Calu3 (cell line): ENCODE results near the gene MEMO1. TPM values are rescaled to one million over a fixed set of nuclear protein-coding genes. Genes with fewer than 3 reads are reported as not detected.

Source experiments
- BruUV-seq: library from RNA; stranded (reverse); fragments of 400-500 nt; replicated peaks from 2 replicates; lab custom pipeline; 2021; lab: Mats Ljungman, UMichigan
- CTCF ChIA-PET: fragments of 300-600 bp; sonication (Branson Sonifier 250); formaldehyde crosslinking; loops from one replicate; lab custom pipeline; 2022; ENCODE audit warnings: antibody characterized with exemption; lab: Charles Lee
- DNase-seq: peaks from one replicate; pipeline ENCODE4 v3.0.0; 2022
- H3K27ac Mint-ChIP-seq: one replicate; pipeline ENCODE4 v1.8.0; 2022; ENCODE audit warnings: mixed read lengths; ENCODE audit not compliant: unreplicated experiment
- H3K27me3 Mint-ChIP-seq: one replicate; pipeline ENCODE4 v1.8.0; 2022; ENCODE audit warnings: mixed read lengths; ENCODE audit not compliant: unreplicated experiment
- H3K36me3 Mint-ChIP-seq: one replicate; pipeline ENCODE4 v1.8.0; 2022; ENCODE audit warnings: mild to moderate bottlenecking, moderate library complexity, mixed read lengths; ENCODE audit not compliant: insufficient read depth, unreplicated experiment
- H3K4me1 Mint-ChIP-seq: one replicate; pipeline ENCODE4 v1.8.0; 2022; ENCODE audit warnings: mild to moderate bottlenecking, low read depth, mixed read lengths; ENCODE audit not compliant: unreplicated experiment
- H3K4me3 Mint-ChIP-seq: one replicate; pipeline ENCODE4 v1.8.0; 2022; ENCODE audit warnings: mild to moderate bottlenecking, low read depth, moderate library complexity, mixed read lengths; ENCODE audit not compliant: unreplicated experiment
- H3K9me3 Mint-ChIP-seq: one replicate; pipeline ENCODE4 v1.8.0; 2022; ENCODE audit warnings: low read depth, mixed read lengths; ENCODE audit not compliant: unreplicated experiment
- intact Hi-C: fragments of 100-400 bp; cut with micrococcal nuclease; formaldehyde crosslinking; loops from one replicate; pipeline ENCODE4 v1.10.0; 2022; ENCODE audit not compliant: unreplicated experiment
- total RNA-seq: library from RNA; stranded (reverse); gene quantifications from 2 replicates; pipeline ENCODE4 v1.2.3, GENCODE V29; 2022
- TF ChIP-seq, protein P1 (sequence below): fragments of 200-600 bp; IDR thresholded peaks from one replicate; pipeline ENCODE4 v1.8.0; 2022; ENCODE audit warnings: antibody characterized with exemption; ENCODE audit not compliant: unreplicated experiment

MEMO1 gene
- total RNA-seq, 1 experiment from 2014 or later = 53.9 TPM

DNA sequence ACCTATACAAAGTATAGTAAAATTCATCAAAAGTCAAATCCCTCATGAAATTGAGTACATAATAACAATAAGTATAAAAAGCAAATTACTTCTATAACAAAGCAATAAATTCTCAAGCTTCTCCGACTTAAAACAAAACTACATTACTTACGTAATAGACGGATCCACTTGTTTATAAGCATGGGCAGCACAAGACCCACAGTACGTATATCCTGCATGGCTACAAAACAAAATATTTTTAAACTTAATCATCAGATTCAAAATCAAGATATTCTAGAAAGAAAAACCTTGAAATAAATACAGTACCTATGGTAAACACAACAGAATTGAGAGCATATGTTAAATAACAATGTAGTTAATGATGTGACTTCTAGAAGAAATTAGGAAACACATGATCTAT is 78.9 kb downstream of the MEMO1 start:
- no peaks in the 10 kb centered on the region for H3K27me3 Mint-ChIP-seq
- CTCF ChIA-PET = interaction anchor here (0.7 kb wide), 1 partner anchor 257 kb away, joined by 4 read pairs; no protein-coding TSS in a partner anchor
- no peaks in the 10 kb centered on the region for H3K36me3 Mint-ChIP-seq
- H3K4me3 Mint-ChIP-seq = no peak overlapping the region
- intact Hi-C loops = no loop called here
- H3K9me3 Mint-ChIP-seq = no peaks in the 10 kb centered on the region
- TF ChIP-seq, protein P1, sequence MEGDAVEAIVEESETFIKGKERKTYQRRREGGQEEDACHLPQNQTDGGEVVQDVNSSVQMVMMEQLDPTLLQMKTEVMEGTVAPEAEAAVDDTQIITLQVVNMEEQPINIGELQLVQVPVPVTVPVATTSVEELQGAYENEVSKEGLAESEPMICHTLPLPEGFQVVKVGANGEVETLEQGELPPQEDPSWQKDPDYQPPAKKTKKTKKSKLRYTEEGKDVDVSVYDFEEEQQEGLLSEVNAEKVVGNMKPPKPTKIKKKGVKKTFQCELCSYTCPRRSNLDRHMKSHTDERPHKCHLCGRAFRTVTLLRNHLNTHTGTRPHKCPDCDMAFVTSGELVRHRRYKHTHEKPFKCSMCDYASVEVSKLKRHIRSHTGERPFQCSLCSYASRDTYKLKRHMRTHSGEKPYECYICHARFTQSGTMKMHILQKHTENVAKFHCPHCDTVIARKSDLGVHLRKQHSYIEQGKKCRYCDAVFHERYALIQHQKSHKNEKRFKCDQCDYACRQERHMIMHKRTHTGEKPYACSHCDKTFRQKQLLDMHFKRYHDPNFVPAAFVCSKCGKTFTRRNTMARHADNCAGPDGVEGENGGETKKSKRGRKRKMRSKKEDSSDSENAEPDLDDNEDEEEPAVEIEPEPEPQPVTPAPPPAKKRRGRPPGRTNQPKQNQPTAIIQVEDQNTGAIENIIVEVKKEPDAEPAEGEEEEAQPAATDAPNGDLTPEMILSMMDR = no peak
- no TSS peak for BruUV-seq
- H3K4me1 Mint-ChIP-seq = no peaks in the 10 kb centered on the region
- H3K27ac Mint-ChIP-seq = no peak overlapping the region
- DNase-seq = no peak

DNA sequence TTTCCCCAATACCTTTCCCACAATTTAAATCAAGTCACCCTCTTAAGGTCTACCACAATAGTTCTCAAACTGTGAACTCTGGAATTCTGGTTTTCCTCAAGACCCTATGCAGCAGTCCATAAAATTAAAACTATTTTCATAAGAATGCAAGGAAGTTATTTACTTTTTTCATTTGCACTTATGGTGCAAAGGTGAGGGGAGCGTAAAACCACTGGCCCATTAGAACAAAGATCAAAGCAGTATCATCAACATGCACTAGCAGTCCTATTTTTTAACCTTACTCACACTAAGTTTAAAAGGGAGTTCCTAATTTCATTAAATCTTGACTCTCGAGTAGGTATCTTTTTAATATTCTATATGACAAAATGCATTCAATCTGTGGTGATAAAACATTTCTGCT is 85.3 kb downstream of the MEMO1 start:
- Mint-ChIP-seq H3K27me3 (no peaks in the 10 kb centered on the region), H3K27ac (no peak overlapping the region), H3K9me3 (no peaks in the 10 kb centered on the region), H3K4me3 (no peak overlapping the region), H3K4me1 (no peaks in the 10 kb centered on the region), H3K36me3 (no peaks in the 10 kb centered on the region)
- DNase-seq = no peak
- BruUV-seq = no TSS peak
- TF ChIP-seq, protein P1 = no peak
- CTCF ChIA-PET = no interaction called here
- intact Hi-C loops = no loop called here

DNA sequence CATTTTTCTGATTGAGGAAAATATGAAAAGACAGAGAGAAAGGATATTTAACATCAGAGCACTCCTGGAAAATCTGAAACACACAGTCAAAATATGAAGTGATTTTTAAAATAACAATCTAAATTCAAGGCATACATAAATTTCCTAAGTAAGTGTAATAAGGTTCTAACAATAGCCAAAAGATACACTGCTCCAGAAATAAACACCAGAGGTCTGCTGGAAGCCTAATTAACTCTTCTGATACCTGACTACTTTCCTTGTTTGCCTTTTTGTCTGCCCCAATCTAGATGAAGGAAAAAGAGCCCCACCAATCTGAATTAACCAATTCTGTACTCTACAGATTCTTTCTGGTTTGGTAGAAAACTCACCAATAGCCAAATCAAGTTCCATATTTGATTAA is 87.1 kb downstream of the MEMO1 start:
- no peak for DNase-seq
- Mint-ChIP-seq H3K27me3 (no peaks in the 10 kb centered on the region), H3K9me3 (no peaks in the 10 kb centered on the region), H3K4me3 (no peak overlapping the region), H3K27ac (no peak overlapping the region), H3K36me3 (no peaks in the 10 kb centered on the region), H3K4me1 (no peaks in the 10 kb centered on the region)
- no TSS peak for BruUV-seq
- intact Hi-C loops = no loop called here
- CTCF ChIA-PET = no interaction called here
- TF ChIP-seq, protein P1 = no peak

DNA sequence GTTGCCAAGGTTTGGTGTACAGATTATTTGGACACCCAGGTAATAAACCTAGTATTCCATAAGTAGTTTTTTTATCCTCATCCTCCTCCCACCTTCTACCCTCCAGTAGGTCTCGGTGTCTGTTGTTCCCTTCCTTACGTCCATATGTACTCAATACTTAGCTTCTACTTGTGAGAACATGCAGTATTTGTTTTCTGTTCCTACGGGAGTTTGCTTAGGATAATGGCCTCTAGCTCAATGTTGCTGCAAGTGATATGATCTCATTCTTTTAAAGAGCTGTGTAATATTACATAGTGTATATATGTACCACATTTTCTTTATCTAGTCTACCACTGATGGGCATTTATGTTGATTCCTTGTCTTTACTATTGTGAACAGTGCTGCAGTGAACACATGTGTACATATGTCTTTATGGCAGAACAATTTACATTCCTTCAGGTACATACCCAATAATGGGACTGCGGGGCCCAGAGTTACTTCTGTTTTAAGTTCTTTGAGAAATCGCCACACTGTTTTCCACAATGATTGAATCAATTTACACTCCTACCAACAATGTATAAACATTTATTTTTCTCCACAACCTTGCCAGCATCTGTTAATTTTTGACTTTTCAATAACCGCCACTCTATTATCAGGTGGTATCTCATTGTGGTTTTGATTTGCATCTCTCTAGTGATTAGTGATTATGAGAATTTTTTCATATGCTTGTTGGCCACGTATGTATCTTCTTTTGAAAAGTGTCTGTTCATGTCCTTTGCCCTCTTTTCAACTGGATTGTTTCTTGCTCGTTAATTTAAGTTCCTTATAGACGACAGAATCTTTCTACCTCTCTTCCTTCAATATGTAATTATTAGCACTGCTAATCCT is 88.0 kb downstream of the MEMO1 start:
- no peak overlapping the region for H3K4me3 Mint-ChIP-seq
- H3K27ac Mint-ChIP-seq = no peak overlapping the region
- H3K27me3 Mint-ChIP-seq = no peaks in the 10 kb centered on the region
- H3K36me3 Mint-ChIP-seq = no peaks in the 10 kb centered on the region
- no peaks in the 10 kb centered on the region for H3K4me1 Mint-ChIP-seq
- intact Hi-C loops = no loop called here
- no peaks in the 10 kb centered on the region for H3K9me3 Mint-ChIP-seq
- no peak for DNase-seq
- TF ChIP-seq, protein P1 = no peak
- CTCF ChIA-PET = no interaction called here
- no TSS peak for BruUV-seq
